GM06990 (cell line): ENCODE data around the gene PTPRF.

Source experiments
- DNase-seq: peaks from one replicate; pipeline ENCODE4 v3.0.0-alpha.2; 2011; ENCODE audit not compliant: insufficient read length; ENCODE audit errors: extremely low read depth
- H3K27me3 ChIP-seq: replicated peaks from 2 replicates; pipeline ENCODE4 v1.6.0; 2011; ENCODE audit warnings: low read length; ENCODE audit not compliant: control insufficient read depth, insufficient read depth
- H3K36me3 ChIP-seq: 2 replicates; pipeline ENCODE4 v1.5.1; 2011; ENCODE audit warnings: low read length; ENCODE audit not compliant: control insufficient read depth, insufficient read depth
- H3K4me3 ChIP-seq: replicated peaks from 2 replicates; pipeline ENCODE4 v1.5.1; 2011; ENCODE audit warnings: low read depth, mild to moderate bottlenecking, control low read depth, low read length
- CTCF ChIP-seq: IDR thresholded peaks from 2 replicates; pipeline ENCODE4 v1.5.1; 2011; ENCODE audit warnings: low read length, control low read depth, mild to moderate bottlenecking, inconsistent platforms; ENCODE audit not compliant: insufficient read depth, poor library complexity, severe bottlenecking

PTPRF gene

GRCh38 chr1:43622471-43622870 is 91.8 kb downstream of the PTPRF start:
- Histone ChIP-seq H3K27me3 (no peaks in the 10 kb centered on the region; the same call in 1 of the 2 replicates), H3K4me3 (no peak overlapping the region), H3K36me3 (no peaks in the 10 kb centered on the region)
- DNase-seq = no peak
- TF ChIP-seq CTCF = no peak

GRCh38 chr1:43622901-43623780 is 92.5 kb downstream of the PTPRF start:
- H3K27me3 ChIP-seq = no peaks in the 10 kb centered on the region; the same call in 1 of the 2 replicates
- H3K36me3 ChIP-seq = no peaks in the 10 kb centered on the region
- TF ChIP-seq CTCF = no peak
- H3K4me3 ChIP-seq = no peak overlapping the region
- no peak for DNase-seq

- no peaks in the 10 kb centered on the region for H3K36me3 ChIP-seq
- no peak overlapping the region for H3K4me3 ChIP-seq
- no peak for TF ChIP-seq CTCF
These were observed 94.5 kb downstream of the PTPRF start for GRCh38 chr1:43625063-43625780.

GRCh38 chr1:43632135-43632670 is 101.5 kb downstream of the PTPRF start:
- H3K36me3 ChIP-seq = no peaks in the 10 kb centered on the region
- TF ChIP-seq CTCF = no peak
- H3K27me3 ChIP-seq = no peaks in the 10 kb centered on the region
- H3K4me3 ChIP-seq = no peak overlapping the region
- DNase-seq = no peak

More at GRCh38 chr1:43625063-43625780, 94.5 kb downstream of the PTPRF start:
- H3K27me3 ChIP-seq = no peaks in the 10 kb centered on the region; the same call in 1 of the 2 replicates
- DNase-seq = no peak

- Histone ChIP-seq H3K4me3 (no peak overlapping the region), H3K27me3 (no peaks in the 10 kb centered on the region), H3K36me3 (no peaks in the 10 kb centered on the region)
- no peak for TF ChIP-seq CTCF
- no peak for DNase-seq
These were observed 104.0 kb downstream of the PTPRF start for GRCh38 chr1:43634721-43635120.
